Uterus (tissue), 2 donors: ENCODE measurements around the gene FCHSD2.

ENCODE experiments used
- POLR2A ChIP-seq, 2 donors: fragments of 450-650 bp; IDR thresholded peaks; one replicate each; pipeline ENCODE4 v1.6.1; 2016; ENCODE audit warnings: antibody characterized with exemption in 2 of 2, mild to moderate bottlenecking in 1 of 2, moderate library complexity in 1 of 2
- TF ChIP-seq, protein P1 (sequence below), 4 experiments: fragments of 200-600 bp in 2 of 4; fragments of 450-650 bp in 2 of 4; sonication (generic) in 2 of 4; IDR thresholded peaks; one replicate each; pipeline ENCODE4 v1.5.1; 2016 to 2019; ENCODE audit warnings: antibody characterized with exemption in 4 of 4, mild to moderate bottlenecking in 2 of 4, moderate library complexity in 1 of 4

GRCh38 chr11:73168925-73169579 is 26.9 kb upstream of the FCHSD2 start:
- TF ChIP-seq, protein P1, sequence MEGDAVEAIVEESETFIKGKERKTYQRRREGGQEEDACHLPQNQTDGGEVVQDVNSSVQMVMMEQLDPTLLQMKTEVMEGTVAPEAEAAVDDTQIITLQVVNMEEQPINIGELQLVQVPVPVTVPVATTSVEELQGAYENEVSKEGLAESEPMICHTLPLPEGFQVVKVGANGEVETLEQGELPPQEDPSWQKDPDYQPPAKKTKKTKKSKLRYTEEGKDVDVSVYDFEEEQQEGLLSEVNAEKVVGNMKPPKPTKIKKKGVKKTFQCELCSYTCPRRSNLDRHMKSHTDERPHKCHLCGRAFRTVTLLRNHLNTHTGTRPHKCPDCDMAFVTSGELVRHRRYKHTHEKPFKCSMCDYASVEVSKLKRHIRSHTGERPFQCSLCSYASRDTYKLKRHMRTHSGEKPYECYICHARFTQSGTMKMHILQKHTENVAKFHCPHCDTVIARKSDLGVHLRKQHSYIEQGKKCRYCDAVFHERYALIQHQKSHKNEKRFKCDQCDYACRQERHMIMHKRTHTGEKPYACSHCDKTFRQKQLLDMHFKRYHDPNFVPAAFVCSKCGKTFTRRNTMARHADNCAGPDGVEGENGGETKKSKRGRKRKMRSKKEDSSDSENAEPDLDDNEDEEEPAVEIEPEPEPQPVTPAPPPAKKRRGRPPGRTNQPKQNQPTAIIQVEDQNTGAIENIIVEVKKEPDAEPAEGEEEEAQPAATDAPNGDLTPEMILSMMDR (IDR thresholded peaks at IDR 0.05) = no peak
- no peak for TF ChIP-seq POLR2A (IDR thresholded peaks at IDR 0.05)
